ENCODE data around the gene AUTS2. TPM values are rescaled to one million over a fixed set of nuclear protein-coding genes. Genes with fewer than 3 reads are reported as not detected.

The AUTS2 gene
- polyA plus RNA-seq, 3 donors, result 0.08 to 0.35 TPM; not detected in 1

DNA sequence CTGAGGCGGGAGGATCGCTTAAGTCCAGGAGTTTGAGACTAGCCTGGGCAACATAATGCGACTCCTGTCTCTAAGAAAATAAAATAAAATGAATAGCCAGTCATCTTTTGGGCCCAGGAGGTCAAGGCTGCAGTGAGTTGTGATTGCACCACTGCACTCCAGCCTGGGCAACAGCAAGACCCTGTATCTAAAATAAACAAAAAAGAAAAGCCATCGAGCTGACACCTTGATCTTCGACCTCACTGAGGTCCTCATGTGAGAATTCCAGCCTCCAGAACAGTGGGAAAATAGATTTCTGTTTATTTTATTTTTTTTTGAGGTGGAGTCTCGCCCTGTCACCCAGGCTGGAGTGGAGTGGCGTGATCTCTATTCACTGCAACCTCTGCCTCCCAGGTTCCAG, 1232.2 kb downstream of the AUTS2 start:
- H2AFZ ChIP-seq (ENCODE audit: insufficient read depth, low read depth, low read length, poor library complexity, severe bottlenecking), result no peak overlapping the region
- Mint-ChIP-seq H3K9me3 (peaks cover 0 to 8% (median 0%) of the 10 kb centered on the region in 7 donors), H3K4me3 (no peak overlapping the region), H3K27ac (no peak overlapping the region), H3K36me3 (no peaks in the 10 kb centered on the region), H3K4me1 (peaks cover 11% of the 10 kb centered on the region), H3K27me3 (ENCODE audit: low read depth in 3 of 3) (peaks cover 8 to 18% (median 9%) of the 10 kb centered on the region in 3 donors)
- H3K27ac ChIP-seq (ENCODE audit: low read depth in 1 of 2, low read length in 2 of 2), result no peak overlapping the region
- no peak for TF ChIP-seq CTCF (IDR thresholded peaks at IDR 0.05)
- no peaks in the 10 kb centered on the region for H3K9me3 ChIP-seq (replicated peaks in 1 of 2; ENCODE audit: control insufficient read depth in 1 of 2, insufficient read depth in 1 of 2, low read length in 2 of 2)
- no peaks in the 10 kb centered on the region for H3K27me3 ChIP-seq (ENCODE audit: control insufficient read depth in 2 of 2, insufficient read depth in 2 of 2, low read length in 2 of 2)
- DNase-seq, result no peak
- H3K9ac ChIP-seq (ENCODE audit: insufficient read depth, low read length, poor library complexity, severe bottlenecking), result no peak overlapping the region
- WGBS (ENCODE audit: insufficient coverage), result 100% methylated on average over 3 of the region's 7 CpGs
- no peaks in the 10 kb centered on the region for H3K79me2 ChIP-seq (ENCODE audit: insufficient read depth, low read length)
- H3K4me1 ChIP-seq (ENCODE audit: control insufficient read depth in 1 of 2, insufficient read depth in 2 of 2, low read length in 2 of 2), result peaks cover 5 to 7% of the 10 kb centered on the region in 2 donors
- no peaks in the 10 kb centered on the region for H4K20me1 ChIP-seq (ENCODE audit: insufficient read depth, low read length)
- no peak overlapping the region for H3K4me2 ChIP-seq (replicated peaks; ENCODE audit: extremely low read depth, low read length, poor library complexity, severe bottlenecking)
- intact Hi-C loops (cut with micrococcal nuclease), result no loop called here
- H3K36me3 ChIP-seq (replicated peaks in 1 of 2; ENCODE audit: control insufficient read depth in 1 of 2, insufficient read depth in 2 of 2, low read length in 2 of 2), result no peaks in the 10 kb centered on the region
- no peak overlapping the region for H3K4me3 ChIP-seq (replicated peaks in 1 of 3; ENCODE audit: low read depth in 2 of 3, low read length in 3 of 3)

DNA sequence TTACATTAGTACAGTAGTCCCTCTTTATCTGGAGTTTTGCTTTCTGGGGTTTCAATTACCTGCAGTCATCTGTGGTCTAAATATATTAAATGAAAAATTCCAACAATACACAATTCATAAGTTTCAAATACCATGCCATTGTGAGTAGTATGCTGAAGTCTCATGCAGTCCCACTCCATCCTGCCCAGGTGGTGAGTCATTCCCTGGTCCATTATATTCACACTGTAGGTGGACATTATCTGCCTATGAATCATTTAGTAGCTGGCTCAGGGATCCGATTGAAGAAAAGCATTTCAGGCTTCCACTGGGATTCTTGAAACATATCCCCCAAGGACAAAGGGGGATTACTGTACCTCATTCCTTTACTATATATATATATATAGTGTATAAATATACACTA, 1235.5 kb downstream of the AUTS2 start:
- Histone ChIP-seq H3K4me2 (replicated peaks; ENCODE audit: extremely low read depth, low read length, poor library complexity, severe bottlenecking) (no peak overlapping the region), H3K9me3 (replicated peaks in 1 of 2; ENCODE audit: control insufficient read depth in 1 of 2, insufficient read depth in 1 of 2, low read length in 2 of 2) (peaks cover 0 to 11% of the 10 kb centered on the region in 2 donors), H4K20me1 (ENCODE audit: insufficient read depth, low read length) (no peaks in the 10 kb centered on the region), H3K79me2 (ENCODE audit: insufficient read depth, low read length) (no peaks in the 10 kb centered on the region), H3K9ac (ENCODE audit: insufficient read depth, low read length, poor library complexity, severe bottlenecking) (no peak overlapping the region), H2AFZ (ENCODE audit: insufficient read depth, low read depth, low read length, poor library complexity, severe bottlenecking) (no peak overlapping the region), H3K36me3 (replicated peaks in 1 of 2; ENCODE audit: control insufficient read depth in 1 of 2, insufficient read depth in 2 of 2, low read length in 2 of 2) (no peaks in the 10 kb centered on the region), H3K4me1 (ENCODE audit: control insufficient read depth in 1 of 2, insufficient read depth in 2 of 2, low read length in 2 of 2) (peaks cover 5 to 7% of the 10 kb centered on the region in 2 donors), H3K27ac (ENCODE audit: low read depth in 1 of 2, low read length in 2 of 2) (no peak overlapping the region), H3K4me3 (replicated peaks in 1 of 3; ENCODE audit: low read depth in 2 of 3, low read length in 3 of 3) (no peak overlapping the region), H3K27me3 (ENCODE audit: control insufficient read depth in 2 of 2, insufficient read depth in 2 of 2, low read length in 2 of 2) (no peaks in the 10 kb centered on the region)
- no peak overlapping the region for H3K4me3 Mint-ChIP-seq
- H3K27ac Mint-ChIP-seq, result no peak overlapping the region
- no peak for TF ChIP-seq CTCF (IDR thresholded peaks at IDR 0.05)
- no CpG with 5 or more reads among the region's 1 CpG for WGBS (ENCODE audit: insufficient coverage)
- H3K9me3 Mint-ChIP-seq, result peaks cover 0 to 15% (median 3%) of the 10 kb centered on the region in 7 donors
- intact Hi-C loops (cut with micrococcal nuclease), result no loop called here
- DNase-seq, result no peak
- no peaks in the 10 kb centered on the region for H3K36me3 Mint-ChIP-seq
- peaks cover 6 to 16% (median 12%) of the 10 kb centered on the region in 3 donors for H3K27me3 Mint-ChIP-seq (ENCODE audit: low read depth in 3 of 3)
- peaks cover 11% of the 10 kb centered on the region for H3K4me1 Mint-ChIP-seq

Measured in CD14-positive monocyte (primary cell).